ELF-1 (cell line): ENCODE measurements around the gene LRP2.
"Not testable (repeated sequence)": the region's sequence is repeated elsewhere in the genome, so short reads cannot be mapped to it uniquely, and the experiment has no call there.

Experiments used
- DNase-seq: peaks from one replicate; pipeline ENCODE4 v3.0.0-alpha.2; 2016; ENCODE audit warnings: low read depth, low spot score

Gene LRP2

GRCh38 chr2:169175112-169175511, 187.2 kb downstream of the LRP2 start:
- no peak for DNase-seq

DNA sequence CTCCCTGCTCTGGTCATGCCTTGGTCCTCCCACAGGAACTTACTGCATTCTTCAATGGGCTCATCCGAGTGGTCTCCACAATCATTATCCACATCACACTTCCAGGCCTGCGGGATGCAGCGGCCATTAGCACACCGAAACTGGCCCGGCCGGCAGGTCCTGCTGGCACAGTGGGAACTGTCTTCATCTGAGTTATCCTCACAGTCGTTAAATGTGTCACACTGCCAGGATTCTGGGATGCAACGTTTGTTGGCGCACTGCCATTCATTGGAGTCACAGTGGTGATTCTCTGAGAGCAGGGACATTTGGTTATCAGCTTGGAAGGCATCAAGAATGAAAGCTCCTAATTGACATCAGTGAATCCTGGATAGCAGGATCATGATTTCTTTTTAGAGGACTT, 188.5 kb downstream of the LRP2 start:
- DNase-seq = no peak

DNA sequence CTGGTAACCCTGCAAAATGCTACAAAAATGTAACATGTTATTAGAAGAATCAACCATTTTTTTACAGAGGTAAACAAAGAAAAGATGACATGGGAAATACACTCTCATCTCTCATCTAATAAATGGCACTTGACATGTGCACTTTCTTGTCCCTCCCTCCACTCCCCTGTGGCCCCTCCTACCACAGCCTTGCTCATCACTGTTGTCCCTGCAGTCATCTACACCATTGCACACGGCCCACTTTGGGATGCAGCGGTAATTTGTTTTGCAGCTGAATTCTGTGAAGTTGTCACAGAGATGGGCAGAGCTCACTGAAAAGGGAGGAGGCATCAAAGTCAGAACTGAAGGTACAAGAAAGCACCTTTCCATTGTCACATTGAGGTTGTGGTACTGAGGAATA, 189.4 kb downstream of the LRP2 start:
- no peak for DNase-seq

DNA sequence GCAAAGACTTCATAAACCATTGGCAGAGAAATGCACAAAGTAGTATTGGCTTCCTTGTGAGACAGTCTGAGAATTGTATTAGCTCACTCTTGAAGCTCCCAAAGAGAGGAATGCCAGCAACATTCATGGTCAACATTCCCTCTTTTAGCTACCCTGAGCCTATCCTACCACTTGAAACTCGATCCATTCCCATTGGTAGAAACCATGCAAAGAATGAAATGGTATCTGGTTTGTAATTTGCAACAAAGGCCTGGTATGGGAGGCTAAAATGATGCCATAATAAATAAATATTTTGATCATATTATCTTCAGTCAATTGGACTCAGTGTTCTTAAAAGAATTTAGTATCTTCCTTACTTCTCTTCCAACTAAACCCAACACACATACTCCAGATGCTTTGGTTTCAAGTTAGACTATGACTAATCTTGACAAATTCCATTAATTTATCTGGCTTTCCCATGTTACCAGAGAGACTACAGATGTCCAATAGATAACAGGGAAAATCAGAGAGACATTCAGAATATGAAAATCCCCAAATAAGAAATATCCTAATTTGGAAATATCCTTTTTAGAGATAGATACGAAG, 190.1 kb downstream of the LRP2 start:
- no peak for DNase-seq

GRCh38 chr2:169165791-169166190, 196.5 kb downstream of the LRP2 start:
- no peak for DNase-seq

- DNase-seq = no peak
Observed at GRCh38 chr2:169164311-169164710, 198.0 kb downstream of the LRP2 start.

DNA sequence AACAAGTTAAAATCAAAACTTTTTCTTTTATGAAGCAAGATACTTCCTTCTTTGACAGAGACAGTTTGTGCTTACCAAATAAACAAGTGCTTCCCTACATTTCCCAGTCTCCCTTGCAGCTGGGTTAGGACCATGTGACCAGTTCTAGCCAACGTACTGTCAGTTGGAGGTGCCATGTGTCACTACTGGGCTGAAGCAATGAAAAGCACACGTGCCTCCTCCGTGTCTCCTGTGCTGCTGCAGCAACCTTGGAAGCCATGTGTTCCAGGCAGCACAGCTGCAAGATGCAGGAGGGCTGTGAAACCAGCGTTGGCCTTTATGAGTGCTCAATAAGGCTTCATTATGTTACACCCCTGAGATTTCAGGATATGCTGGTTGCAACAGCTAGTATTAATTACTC, 199.7 kb downstream of the LRP2 start:
- DNase-seq = no peak

- DNase-seq = no peak
Observed at GRCh38 chr2:169160926-169161481, 201.3 kb downstream of the LRP2 start.

DNA sequence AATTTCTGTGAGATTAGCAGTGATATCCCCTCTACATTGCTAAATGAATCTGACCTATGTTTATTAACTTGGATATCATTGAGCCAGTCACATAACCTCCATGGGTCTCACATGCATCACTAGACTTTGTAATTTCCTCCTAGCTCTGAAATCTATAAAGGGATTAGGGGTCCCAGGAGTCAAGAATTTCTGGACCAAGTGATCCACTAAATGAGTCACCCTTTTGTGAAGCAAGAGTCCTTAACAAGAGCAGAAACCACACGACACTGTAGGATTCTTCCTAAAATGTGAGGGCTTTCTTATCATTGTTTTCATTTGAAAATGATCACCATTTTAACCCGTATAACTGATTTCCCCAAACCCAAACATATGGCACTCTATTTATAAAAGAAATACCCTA, 202.6 kb downstream of the LRP2 start:
- DNase-seq = no peak

DNA sequence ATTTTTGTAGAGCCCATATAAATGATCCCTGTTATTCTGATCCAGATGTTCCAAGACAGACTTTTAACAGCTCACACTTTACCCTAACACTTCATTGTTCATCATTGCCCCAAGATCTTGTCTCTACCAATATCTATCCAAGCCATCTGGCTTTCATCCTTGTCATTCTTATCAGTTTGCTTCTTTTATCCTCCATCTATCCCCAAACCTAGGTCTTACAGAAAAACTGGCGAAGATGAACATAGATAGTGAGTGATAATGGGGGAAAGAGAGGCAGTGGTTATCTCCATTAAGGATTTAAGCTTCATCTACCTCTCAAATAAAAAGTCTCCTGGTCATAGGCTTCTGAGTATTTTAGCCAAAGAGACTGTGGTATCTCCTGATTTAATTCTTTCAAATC, 203.5 kb downstream of the LRP2 start:
- no peak for DNase-seq

DNA sequence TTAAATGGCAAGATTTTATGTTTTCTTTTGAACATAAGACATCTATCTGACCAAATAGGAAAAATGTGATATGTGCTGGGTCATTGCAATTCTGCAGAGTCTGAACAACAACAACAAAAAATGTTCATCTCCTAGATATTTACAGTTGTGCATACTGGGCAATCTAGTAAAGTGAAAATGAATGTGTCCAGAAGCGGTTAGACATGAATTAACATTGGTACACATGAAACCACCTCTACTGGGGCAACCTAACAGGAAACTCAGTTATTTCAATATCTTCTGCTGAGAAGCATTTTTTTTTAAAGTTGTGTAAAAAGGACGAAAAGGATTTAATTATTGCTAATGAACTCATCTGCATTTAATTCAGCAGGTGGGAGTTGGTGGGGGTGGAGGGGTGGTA, 216.1 kb downstream of the LRP2 start:
- no peak for DNase-seq

GRCh38 chr2:169143998-169144397, 218.3 kb downstream of the LRP2 start:
- DNase-seq = no peak

DNA sequence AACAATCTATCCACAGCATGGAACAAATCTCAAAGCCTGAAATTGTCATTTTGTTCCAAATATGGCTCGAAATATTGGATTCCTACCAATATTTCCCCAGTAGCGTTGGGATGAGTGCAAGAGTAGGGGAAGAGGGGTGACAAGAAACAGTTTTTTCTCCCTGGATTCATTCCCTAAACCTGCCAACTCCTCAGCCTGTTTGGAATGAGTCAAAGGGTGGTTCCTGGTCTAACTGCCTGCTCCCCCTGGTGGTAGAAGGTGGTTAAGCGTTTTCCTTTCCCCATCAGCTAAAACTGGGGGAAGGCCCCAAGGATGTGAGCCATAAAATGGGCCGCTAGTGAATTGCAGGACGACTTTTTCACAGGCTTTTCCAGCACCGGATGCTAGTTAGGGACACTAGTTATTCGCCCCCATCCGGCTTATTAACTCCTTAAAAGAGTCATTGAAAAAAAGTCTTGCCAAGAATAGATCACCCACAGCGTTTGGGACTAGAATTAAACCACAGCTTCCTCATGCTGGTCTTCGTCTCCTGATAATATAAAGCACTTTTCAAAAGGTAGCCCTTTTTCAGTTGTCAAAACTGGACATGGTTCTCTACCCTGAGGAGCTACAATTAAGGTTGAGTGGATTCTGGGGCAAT, 220.5 kb downstream of the LRP2 start:
- DNase-seq = peak; percentile 80

GRCh38 chr2:169139993-169140767, 222.2 kb downstream of the LRP2 start:
- no peak for DNase-seq

DNA sequence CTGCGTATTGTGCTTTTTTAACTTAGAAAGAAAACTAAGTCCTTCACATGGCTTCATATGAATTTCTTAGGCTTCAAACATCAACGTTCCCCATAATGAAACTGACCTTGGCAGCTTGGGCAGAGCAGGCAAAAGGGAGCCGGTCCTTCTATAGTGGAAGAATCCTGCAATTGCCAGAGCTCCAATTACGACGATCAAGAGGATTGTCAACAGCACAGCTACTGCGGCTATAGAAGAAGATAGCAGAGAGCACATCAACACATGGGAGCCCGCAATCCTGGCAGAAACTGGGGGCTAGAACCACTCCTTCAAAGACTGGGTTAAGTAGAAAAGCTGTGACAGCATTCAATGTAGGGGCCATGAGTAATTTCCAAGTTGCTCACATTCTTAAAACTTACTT, 223.2 kb downstream of the LRP2 start:
- no peak for DNase-seq

DNA sequence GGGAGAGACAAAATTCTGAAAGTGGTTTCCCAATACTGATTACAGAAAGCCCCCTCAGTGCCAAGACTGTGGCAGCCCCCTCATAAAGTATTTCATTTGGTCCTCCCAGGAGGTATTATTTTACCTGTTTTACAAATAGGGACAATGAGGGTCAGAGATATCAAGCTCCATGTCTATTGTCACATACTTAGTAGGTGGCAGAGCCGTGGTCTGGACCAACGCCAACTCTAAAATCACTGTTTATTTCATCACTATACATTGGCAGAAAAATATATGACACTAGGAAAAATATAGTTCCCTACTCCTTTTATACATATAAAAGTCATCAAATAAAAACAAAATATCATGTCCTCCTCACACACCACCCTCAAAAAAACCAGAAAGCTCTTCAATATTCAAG, 224.4 kb downstream of the LRP2 start:
- no peak for DNase-seq

DNA sequence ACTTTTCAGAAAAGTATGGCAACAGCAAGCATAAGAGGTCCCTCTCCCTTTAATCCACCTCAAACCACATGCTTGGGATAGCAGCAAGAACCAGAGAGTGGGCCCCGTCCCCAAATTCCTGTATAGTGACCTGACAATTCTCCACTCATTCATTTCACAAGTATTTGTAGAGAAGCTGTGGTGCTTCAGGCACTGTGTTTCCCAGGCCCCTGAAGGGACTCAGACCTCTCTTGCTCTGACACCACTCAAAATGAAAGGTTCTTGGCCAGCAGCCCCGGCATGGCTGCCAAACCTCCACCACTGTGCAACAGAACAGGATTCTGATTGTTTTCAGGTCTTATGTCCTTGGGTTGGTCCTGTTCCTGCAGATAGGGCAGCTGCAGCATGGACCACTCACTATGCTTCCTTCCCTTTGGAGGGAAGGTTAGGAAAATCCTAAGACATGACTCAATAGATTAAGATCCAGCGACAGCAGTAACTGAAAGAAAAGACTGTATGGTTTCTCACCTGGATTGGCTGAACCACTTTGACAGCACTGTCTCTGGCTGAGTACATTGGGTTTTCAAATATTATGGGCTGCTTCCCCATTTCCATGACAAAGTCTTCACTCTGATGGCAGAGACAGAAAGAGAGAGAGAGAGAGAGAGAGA, 225.3 kb downstream of the LRP2 start:
- no peak for DNase-seq

DNA sequence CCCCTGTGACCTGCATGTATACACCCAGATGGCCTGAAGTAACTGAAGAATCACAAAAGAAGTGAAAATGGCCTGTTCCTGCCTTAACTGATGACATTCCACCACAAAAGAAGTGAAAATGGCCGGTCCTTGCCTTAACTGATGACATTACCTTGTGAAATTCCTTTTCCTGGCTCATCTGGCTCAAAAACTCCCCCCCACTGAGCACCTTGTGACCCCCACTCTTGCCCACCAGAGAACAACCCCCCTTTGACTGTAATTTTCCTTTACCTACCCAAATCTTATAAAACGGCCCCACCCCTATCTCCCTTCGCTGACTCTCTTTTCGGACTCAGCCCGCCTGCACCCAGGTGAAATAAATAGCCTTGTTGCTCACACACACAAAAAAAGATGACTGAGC, 225.9 kb downstream of the LRP2 start:
- not testable (repeated sequence) for DNase-seq

DNA sequence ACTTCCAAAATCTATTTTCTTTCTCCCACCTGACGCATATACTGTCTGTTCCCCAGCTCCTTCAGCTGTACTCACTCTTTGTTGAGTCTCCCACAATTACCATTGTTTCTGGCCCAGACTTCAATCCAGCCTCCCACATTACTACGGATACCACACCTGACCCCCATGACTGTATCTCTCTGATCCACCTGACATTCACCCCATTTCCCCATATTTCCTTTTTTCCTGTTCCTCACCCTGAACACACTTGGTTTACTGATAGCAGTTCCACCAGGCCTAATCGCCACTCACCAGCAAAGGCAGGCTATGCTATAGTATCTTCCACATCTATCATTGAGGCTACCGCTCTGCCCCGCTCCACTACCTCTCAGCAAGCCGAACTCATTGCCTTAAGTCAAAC, 228.1 kb downstream of the LRP2 start:
- DNase-seq = not testable (repeated sequence)

GRCh38 chr2:169131587-169132512, 230.5 kb downstream of the LRP2 start:
- no peak for DNase-seq

DNA sequence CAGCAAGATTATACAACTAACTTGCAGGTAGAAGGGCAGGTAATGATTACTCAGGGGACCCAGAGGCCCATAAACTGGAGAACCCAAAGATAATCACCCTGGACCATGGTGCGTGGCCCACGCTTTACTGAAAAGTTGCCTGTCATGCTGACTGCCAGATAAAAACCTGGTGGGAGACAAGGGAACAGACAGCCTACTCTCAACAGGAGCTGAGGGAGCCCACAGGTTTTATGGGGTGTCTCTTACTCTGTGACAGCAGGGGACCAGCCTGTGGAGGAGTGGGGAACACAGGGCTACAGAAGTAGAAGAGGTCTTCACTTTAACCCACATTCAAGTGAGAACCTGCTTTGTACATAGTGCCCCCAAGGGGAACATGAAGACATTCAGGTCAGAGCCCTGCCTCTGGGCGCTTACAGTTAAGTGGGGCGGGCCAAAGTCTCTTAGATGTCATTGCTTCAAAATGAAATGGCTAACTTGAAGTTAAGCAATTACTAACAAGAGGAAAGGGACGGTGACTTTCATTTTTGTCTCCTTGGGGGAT, 232.6 kb downstream of the LRP2 start:
- no peak for DNase-seq
